HFFc6 (cell line): ENCODE data around the gene TFF1. TPM values are rescaled to one million over a fixed set of nuclear protein-coding genes. Genes with fewer than 3 reads are reported as not detected.

Experiments
- DNase-seq: peaks from one replicate; pipeline ENCODE4 v3.0.0-alpha.2; 2018
- H3K27ac Mint-ChIP-seq: 2 replicates; pipeline ENCODE4 v1.8.0; 2020; ENCODE audit warnings: mild to moderate bottlenecking, mixed read lengths
- H3K27me3 Mint-ChIP-seq: 2 replicates; pipeline ENCODE4 v1.8.0; 2021; ENCODE audit warnings: mild to moderate bottlenecking, moderate library complexity, mixed read lengths; ENCODE audit not compliant: insufficient read depth
- H3K36me3 Mint-ChIP-seq: 2 replicates; pipeline ENCODE4 v1.8.0; 2021; ENCODE audit warnings: low read depth, mixed read lengths
- H3K4me1 Mint-ChIP-seq: 2 replicates; pipeline ENCODE4 v1.8.0; 2020; ENCODE audit warnings: low read depth, mixed read lengths
- H3K4me3 Mint-ChIP-seq: 2 replicates; pipeline ENCODE4 v1.8.0; 2020; ENCODE audit warnings: mild to moderate bottlenecking, moderate library complexity, mixed read lengths
- H3K9me3 Mint-ChIP-seq: 2 replicates; pipeline ENCODE4 v1.8.0; 2020; ENCODE audit warnings: mild to moderate bottlenecking, mixed read lengths
- total RNA-seq, 6 experiments: library from RNA; stranded (reverse); fragmentation: NEBNext Ultra II Directional; extraction: Animal tissue kit (Norgen Biotek cat#: 25700); gene quantifications; 2 replicates in 1 of 6; 3 replicates in 5 of 6; pipeline ENCODE4 v1.2.3, GENCODE V29; 2021
- TF ChIP-seq, protein P1 (sequence below): fragments of 200-600 bp; sonication (generic); IDR thresholded peaks from 2 replicates; pipeline ENCODE4 v1.5.0; 2021; ENCODE audit warnings: antibody characterized with exemption, mild to moderate bottlenecking

Gene TFF1
- total RNA-seq, 6 experiments from 2014 or later, result not detected

DNA sequence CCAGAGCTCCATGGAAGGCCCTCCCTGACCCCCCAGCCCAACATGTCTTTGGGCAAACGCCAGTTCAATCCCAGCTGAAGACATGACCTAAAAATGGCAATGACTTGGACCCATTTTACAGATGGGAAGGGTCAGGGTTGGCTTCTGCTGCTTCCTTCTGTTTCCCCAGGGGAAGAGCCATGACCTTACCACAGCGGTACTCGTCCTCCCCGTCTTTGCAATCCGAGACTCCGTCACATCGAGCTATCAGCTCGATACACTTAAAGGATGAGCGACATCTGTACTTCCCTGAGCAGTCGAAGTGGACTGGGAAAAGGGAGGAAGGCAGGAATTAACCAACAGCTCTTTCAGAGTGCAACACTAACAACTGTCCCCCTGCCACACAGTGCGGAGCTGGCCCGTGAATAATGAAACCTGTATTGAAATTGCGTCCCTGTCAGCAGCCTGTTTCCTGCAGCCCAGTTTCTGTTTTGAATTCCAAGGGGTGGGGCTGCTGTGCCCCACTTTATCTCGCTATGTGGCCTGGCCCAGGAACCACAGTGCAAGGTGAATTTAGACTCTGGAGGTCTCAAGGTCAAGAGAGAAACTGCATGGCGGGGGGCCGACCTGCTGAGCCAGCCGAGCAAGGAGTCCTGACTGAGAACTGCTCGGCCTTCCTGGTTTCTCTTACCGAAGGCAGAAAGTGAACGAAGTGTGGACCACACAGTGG, 22.6 kb upstream of the TFF1 start:
- Mint-ChIP-seq H3K4me3 (no peak overlapping the region), H3K36me3 (peaks cover 20% of the 10 kb centered on the region), H3K4me1 (no peaks in the 10 kb centered on the region), H3K9me3 (peaks cover 77% of the 10 kb centered on the region), H3K27me3 (no peaks in the 10 kb centered on the region; the same call in 1 of the 2 replicates), H3K27ac (no peak overlapping the region)
- no peak for DNase-seq
- TF ChIP-seq, protein P1, sequence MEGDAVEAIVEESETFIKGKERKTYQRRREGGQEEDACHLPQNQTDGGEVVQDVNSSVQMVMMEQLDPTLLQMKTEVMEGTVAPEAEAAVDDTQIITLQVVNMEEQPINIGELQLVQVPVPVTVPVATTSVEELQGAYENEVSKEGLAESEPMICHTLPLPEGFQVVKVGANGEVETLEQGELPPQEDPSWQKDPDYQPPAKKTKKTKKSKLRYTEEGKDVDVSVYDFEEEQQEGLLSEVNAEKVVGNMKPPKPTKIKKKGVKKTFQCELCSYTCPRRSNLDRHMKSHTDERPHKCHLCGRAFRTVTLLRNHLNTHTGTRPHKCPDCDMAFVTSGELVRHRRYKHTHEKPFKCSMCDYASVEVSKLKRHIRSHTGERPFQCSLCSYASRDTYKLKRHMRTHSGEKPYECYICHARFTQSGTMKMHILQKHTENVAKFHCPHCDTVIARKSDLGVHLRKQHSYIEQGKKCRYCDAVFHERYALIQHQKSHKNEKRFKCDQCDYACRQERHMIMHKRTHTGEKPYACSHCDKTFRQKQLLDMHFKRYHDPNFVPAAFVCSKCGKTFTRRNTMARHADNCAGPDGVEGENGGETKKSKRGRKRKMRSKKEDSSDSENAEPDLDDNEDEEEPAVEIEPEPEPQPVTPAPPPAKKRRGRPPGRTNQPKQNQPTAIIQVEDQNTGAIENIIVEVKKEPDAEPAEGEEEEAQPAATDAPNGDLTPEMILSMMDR, result no peak

DNA sequence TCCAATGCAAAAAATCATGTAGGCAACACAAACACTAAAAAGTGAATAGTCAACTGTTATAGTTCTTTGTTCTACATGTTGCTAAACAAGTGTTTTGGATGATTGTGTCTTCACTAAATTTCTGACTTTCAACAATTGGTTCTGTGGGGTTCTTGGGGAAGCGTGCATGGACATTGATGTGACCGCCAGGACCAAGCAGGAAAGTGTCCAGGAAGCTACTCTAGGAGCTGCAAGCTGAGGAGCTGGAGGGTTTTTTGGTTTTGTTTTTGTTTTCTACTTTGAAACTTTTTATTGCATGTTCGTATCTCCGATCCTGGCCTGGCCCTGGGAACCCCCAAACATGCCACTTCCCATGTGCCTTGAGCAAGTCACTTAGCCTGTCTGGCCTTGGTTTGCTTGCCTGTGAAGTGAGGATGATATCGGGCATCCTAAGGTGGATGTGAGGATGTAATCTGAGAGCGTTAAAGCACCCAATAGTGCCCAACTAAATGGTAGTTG, 21.6 kb upstream of the TFF1 start:
- peaks cover 20% of the 10 kb centered on the region for H3K36me3 Mint-ChIP-seq

DNA sequence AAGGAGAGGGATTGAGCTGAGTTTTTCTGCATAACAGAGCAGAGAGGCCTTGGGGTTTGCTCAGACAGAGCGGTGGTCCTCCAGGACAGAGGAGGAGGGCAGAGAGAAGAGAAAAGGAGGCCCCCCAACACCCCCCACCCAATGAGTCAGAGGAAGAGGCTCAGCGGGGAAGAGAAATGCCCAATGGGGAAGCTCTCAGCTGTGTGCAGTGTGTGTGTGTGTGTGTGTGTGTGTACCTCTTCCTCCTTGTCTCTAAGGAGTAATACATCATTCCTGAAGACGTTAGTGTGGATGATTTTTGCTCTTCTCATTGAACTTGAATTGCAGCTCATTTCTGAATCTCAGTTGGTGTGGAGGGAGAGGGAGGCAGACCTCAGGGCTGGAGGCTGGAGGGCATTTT, 20.8 kb upstream of the TFF1 start:
- Mint-ChIP-seq H3K36me3 (peaks cover 19% of the 10 kb centered on the region), H3K27ac (no peak overlapping the region), H3K4me1 (no peaks in the 10 kb centered on the region), H3K4me3 (no peak overlapping the region), H3K27me3 (no peaks in the 10 kb centered on the region; the same call in 1 of the 2 replicates), H3K9me3 (peaks cover 76% of the 10 kb centered on the region)
- DNase-seq, result no peak
- TF ChIP-seq, protein P1, result no peak

More for the DNA sequence above, 21.6 kb upstream of the TFF1 start:
- no peak for DNase-seq
- H3K27me3 Mint-ChIP-seq, result no peaks in the 10 kb centered on the region; the same call in 1 of the 2 replicates
- H3K9me3 Mint-ChIP-seq, result peaks cover 75% of the 10 kb centered on the region
- H3K4me3 Mint-ChIP-seq, result no peak overlapping the region
- TF ChIP-seq, protein P1, result no peak
- H3K27ac Mint-ChIP-seq, result no peak overlapping the region
- no peaks in the 10 kb centered on the region for H3K4me1 Mint-ChIP-seq

DNA sequence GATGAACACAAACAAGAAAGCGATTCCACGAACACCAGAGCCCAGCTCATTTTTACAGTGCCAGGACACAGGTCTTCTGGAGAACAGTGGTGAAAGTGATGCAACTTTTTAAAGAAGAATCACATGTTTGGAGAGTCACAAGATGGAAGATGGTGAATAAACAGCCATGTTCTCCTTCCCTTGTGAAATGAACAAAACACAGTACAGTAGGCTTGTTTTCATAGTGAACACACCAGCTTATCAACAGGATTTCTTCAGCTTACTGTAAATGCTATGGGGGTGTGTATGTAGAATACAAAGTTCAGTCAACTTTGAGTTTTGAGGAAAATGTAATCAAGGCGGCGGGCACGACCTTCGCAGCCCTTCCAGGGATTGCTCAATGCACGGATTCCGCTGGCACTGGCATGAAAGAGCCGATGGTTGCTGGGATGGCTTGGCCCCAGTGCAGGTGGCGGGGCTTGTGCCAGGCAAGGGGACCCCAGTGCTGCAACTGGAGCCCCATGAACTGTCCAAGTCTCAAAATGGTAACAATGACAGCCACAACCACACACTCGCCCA, 19.8 kb upstream of the TFF1 start:
- peaks cover 15% of the 10 kb centered on the region; the same call in 1 of the 2 replicates for H3K36me3 Mint-ChIP-seq
- no peak for DNase-seq
- no peaks in the 10 kb centered on the region; the same call in 1 of the 2 replicates for H3K27me3 Mint-ChIP-seq
- TF ChIP-seq, protein P1, result no peak
- H3K4me1 Mint-ChIP-seq, result no peaks in the 10 kb centered on the region
- H3K4me3 Mint-ChIP-seq, result no peak overlapping the region
- no peak overlapping the region for H3K27ac Mint-ChIP-seq
- H3K9me3 Mint-ChIP-seq, result peaks cover 78% of the 10 kb centered on the region

GRCh38 chr21:42385619-42386018, 19.3 kb upstream of the TFF1 start:
- H3K36me3 Mint-ChIP-seq, result peaks cover 15% of the 10 kb centered on the region; the same call in 1 of the 2 replicates
- no peak for DNase-seq
- H3K4me3 Mint-ChIP-seq, result no peak overlapping the region
- no peaks in the 10 kb centered on the region; the same call in 1 of the 2 replicates for H3K27me3 Mint-ChIP-seq
- peaks cover 74% of the 10 kb centered on the region for H3K9me3 Mint-ChIP-seq
- TF ChIP-seq, protein P1, result no peak
- no peak overlapping the region for H3K27ac Mint-ChIP-seq
- H3K4me1 Mint-ChIP-seq, result no peaks in the 10 kb centered on the region
